Endothelial cell of umbilical vein (primary cell): ENCODE measurements around the gene CENPA. TPM values are rescaled to one million over a fixed set of nuclear protein-coding genes. Genes with fewer than 3 reads are reported as not detected.

Experiments used
- BruUV-seq: library from RNA; stranded (reverse); fragments of 400-500 nt; replicated peaks from 2 replicates; lab custom pipeline; 2021; lab: Mats Ljungman, UMichigan
- CTCF ChIA-PET: fragments of 300-600, 350-600 bp; sonication (Branson Sonifier 250); formaldehyde crosslinking; loops from one replicate; lab custom pipeline; 2021; ENCODE audit warnings: antibody characterized with exemption, inconsistent platforms; lab: Charles Lee
- POLR2A ChIA-PET: fragments of 300-600, 350-600 bp; sonication (Branson Sonifier 250); formaldehyde crosslinking; loops from one replicate; lab custom pipeline; 2021; ENCODE audit warnings: antibody characterized with exemption, inconsistent platforms; lab: Charles Lee
- DNase-seq: peaks from one replicate; pipeline ENCODE4 v3.0.0-alpha.2; 2011; ENCODE audit warnings: low read depth, low spot score
- FAIRE-seq: peaks from 2 replicates; lab custom pipeline; 2011; peaks lifted over from hg19 to GRCh38; lab: Jason Lieb, UNC
- H2AFZ ChIP-seq: 2 replicates; pipeline ENCODE4 v1.6.0; 2012; ENCODE audit warnings: low read depth, low read length, control low read depth, inconsistent platforms
- H3K27ac ChIP-seq: 2 replicates; pipeline ENCODE4 v1.5.1; 2011; ENCODE audit warnings: low read depth, mild to moderate bottlenecking, control low read depth, low read length, moderate library complexity; ENCODE audit not compliant: insufficient read depth
- H3K27me3 ChIP-seq, 2 experiments: 2 replicates each; pipeline versions ENCODE4 v1.6.0 to v1.6.1; 2011; ENCODE audit warnings: low read length in 2 of 2, mixed read lengths in 1 of 2; ENCODE audit not compliant: control insufficient read depth in 2 of 2, insufficient read depth in 2 of 2
- H3K36me3 ChIP-seq, 2 experiments: 2 replicates in 1 of 2; 3 replicates in 1 of 2; pipeline ENCODE4 v1.5.1; 2011; ENCODE audit warnings: low read length in 2 of 2, mild to moderate bottlenecking in 1 of 2, moderate library complexity in 1 of 2; ENCODE audit not compliant: control insufficient read depth in 2 of 2, insufficient read depth in 2 of 2; ENCODE audit errors: extremely low read depth in 1 of 2
- H3K4me1 ChIP-seq: 3 replicates; pipeline ENCODE4 v1.5.1; 2011; ENCODE audit warnings: mild to moderate bottlenecking, low read length; ENCODE audit not compliant: control insufficient read depth, insufficient read depth; ENCODE audit errors: extremely low read depth
- H3K4me2 ChIP-seq: 2 replicates; pipeline ENCODE4 v1.6.1; 2011; ENCODE audit warnings: low read length, control low read depth, mixed read lengths; ENCODE audit not compliant: insufficient read depth
- H3K4me3 ChIP-seq, 3 experiments: fragments of 200-600 bp in 1 of 3; sonication (generic), shearing (Covaris generic) in 1 of 3; replicated peaks in 1 of 3; 2 replicates each; pipeline ENCODE4 v1.5.1; 2011 to 2016; ENCODE audit warnings: control low read depth in 3 of 3, low read length in 3 of 3, mild to moderate bottlenecking in 2 of 3, inconsistent platforms in 1 of 3, low read depth in 1 of 3, moderate library complexity in 1 of 3; ENCODE audit not compliant: insufficient read depth in 1 of 3
- H3K79me2 ChIP-seq: 2 replicates; pipeline ENCODE4 v1.6.0; 2012; ENCODE audit warnings: low read length, inconsistent platforms; ENCODE audit not compliant: control insufficient read depth, insufficient read depth
- H3K9ac ChIP-seq: replicated peaks from 2 replicates; pipeline ENCODE3; 2011; ENCODE audit warnings: low read length, control low read depth; ENCODE audit not compliant: insufficient read depth; ENCODE audit errors: extremely low read depth
- H3K9me1 ChIP-seq: replicated peaks from 3 replicates; pipeline ENCODE4 v1.6.0; 2011; ENCODE audit warnings: mild to moderate bottlenecking, low read length; ENCODE audit not compliant: control insufficient read depth, insufficient read depth; ENCODE audit errors: extremely low read depth
- H3K9me3 ChIP-seq: replicated peaks from 2 replicates; pipeline ENCODE4 v1.5.1; 2012; ENCODE audit warnings: low read length, inconsistent platforms; ENCODE audit not compliant: control insufficient read depth, insufficient read depth
- H4K20me1 ChIP-seq: replicated peaks from 2 replicates; pipeline ENCODE3; 2011; ENCODE audit warnings: mild to moderate bottlenecking, low read length; ENCODE audit not compliant: control insufficient read depth, insufficient read depth; ENCODE audit errors: extremely low read depth
- CTCF ChIP-seq, 2 donors: IDR thresholded peaks; 1 replicate in 1 of 2; 2 replicates in 1 of 2; pipeline ENCODE4 v1.5.1; 2011; ENCODE audit warnings: low read length in 2 of 2, mild to moderate bottlenecking in 2 of 2, moderate library complexity in 2 of 2, control low read depth in 1 of 2, inconsistent platforms in 1 of 2, low read depth in 1 of 2; ENCODE audit not compliant: insufficient read depth in 1 of 2; ENCODE audit errors: extremely low read depth in 1 of 2
- EZH2 ChIP-seq: IDR thresholded peaks from 2 replicates; pipeline ENCODE4 v1.6.1; 2012; ENCODE audit warnings: borderline replicate concordance, low read depth, mild to moderate bottlenecking, moderate library complexity, low read length, inconsistent platforms; ENCODE audit not compliant: severe bottlenecking
- FOS ChIP-seq: IDR thresholded peaks from 2 replicates; pipeline ENCODE4 v1.6.1; 2011; ENCODE audit warnings: mild to moderate bottlenecking, low read length, moderate library complexity, borderline replicate concordance; ENCODE audit not compliant: insufficient read depth
- GATA2 ChIP-seq: IDR thresholded peaks from 2 replicates; pipeline ENCODE4 v1.7.0; 2011; ENCODE audit warnings: low read depth, mild to moderate bottlenecking, moderate library complexity, mixed read lengths, low read length; ENCODE audit not compliant: insufficient read length, insufficient read depth
- JUN ChIP-seq: IDR thresholded peaks from 2 replicates; pipeline ENCODE4 v1.6.1; 2011; ENCODE audit warnings: borderline replicate concordance, low read depth; ENCODE audit not compliant: insufficient read length, insufficient read depth
- MAX ChIP-seq: IDR thresholded peaks from 2 replicates; pipeline ENCODE4 v1.6.1; 2011; ENCODE audit not compliant: insufficient read depth, insufficient read length
- MYC ChIP-seq: IDR thresholded peaks from one replicate; pipeline ENCODE4 v1.6.1; 2011; ENCODE audit warnings: mild to moderate bottlenecking, low read depth, low read length
- POLR2A ChIP-seq: IDR thresholded peaks from 2 replicates; pipeline ENCODE4 v1.6.1; 2012; ENCODE audit warnings: low read depth, mild to moderate bottlenecking, control low read depth, low read length
- POLR2AphosphoS5 ChIP-seq: IDR thresholded peaks from 2 replicates; pipeline ENCODE4 v1.6.1; 2012; ENCODE audit warnings: low read depth, mild to moderate bottlenecking, control low read depth, low read length, moderate library complexity; ENCODE audit not compliant: insufficient read depth
- dilution Hi-C: fragments of 300-500 bp; cut with MboI; formaldehyde crosslinking; loops from one replicate; pipeline ENCODE4 v1.15.0; 2019; ENCODE audit warnings: low sequenced_read_pairs; ENCODE audit not compliant: extremely low pct_ligation_motif_present
- intact Hi-C: fragments of 100-400 bp; cut with micrococcal nuclease; formaldehyde crosslinking; loops from one replicate; pipeline ENCODE4 v1.10.0; 2022
- polyA plus RNA-seq, 4 experiments: library from polyadenylated mRNA; depleted of rRNA in 3 of 4; stranded (reverse) in 3 of 4; unstranded in 1 of 4; fragments of >200 nt; gene quantifications; 2 replicates each; pipeline versions ENCODE4 v1.2.1 to v1.2.3, GENCODE V29; 2011 to 2012; ENCODE audit warnings: missing spikeins in 1 of 4
- total RNA-seq: library from RNA; stranded (reverse); gene quantifications from 2 replicates; pipeline ENCODE4 v1.2.3, GENCODE V29; 2021

Gene CENPA
- total and polyA plus RNA-seq, 2 donors (not counting 3 experiments of a cell fraction or from before 2014, with no cell fraction given): 22.0 to 33.1 TPM

- H3K9me3 ChIP-seq: no peaks in the 10 kb centered on the region
- H3K9me1 ChIP-seq: no peaks in the 10 kb centered on the region
- peaks cover 19% of the 10 kb centered on the region for H3K4me1 ChIP-seq
- H3K27ac ChIP-seq: no peak overlapping the region
- H3K4me2 ChIP-seq: no peak overlapping the region
- H4K20me1 ChIP-seq: no peaks in the 10 kb centered on the region
- no TSS peak for BruUV-seq
- H3K9ac ChIP-seq: no peak overlapping the region
- intact Hi-C loops: no loop called here
- no peak overlapping the region for H3K4me3 ChIP-seq
- FAIRE-seq: no peak
- POLR2A ChIA-PET: no interaction called here
- TF ChIP-seq MAX (no peak), POLR2AphosphoS5 (no peak), FOS (no peak), CTCF (IDR thresholded peaks at IDR 0.05; ENCODE audit: extremely low read depth in 1 of 2, insufficient read depth in 1 of 2, low read depth in 1 of 2, low read length in 2 of 2) (no peak), EZH2 (no peak), JUN (no peak), POLR2A (no peak), MYC (no peak), GATA2 (no peak)
- dilution Hi-C loops: no loop called here
- CTCF ChIA-PET: no interaction called here
- H3K79me2 ChIP-seq: peaks cover 35% of the 10 kb centered on the region
- DNase-seq: no peak
- H3K27me3 ChIP-seq: no peaks in the 10 kb centered on the region
- H2AFZ ChIP-seq: no peak overlapping the region
- peaks cover 0 to under 1% of the 10 kb centered on the region in 2 experiments for H3K36me3 ChIP-seq
Measured at GRCh38 chr2:26763019-26763418, 22.8 kb upstream of the CENPA start.
